Measurements from ENCODE around the gene GCNA. TPM values are rescaled to one million over a fixed set of nuclear protein-coding genes. Genes with fewer than 3 reads are reported as not detected.
"Not testable (repeated sequence)": the region's sequence is repeated elsewhere in the genome, so short reads cannot be mapped to it uniquely, and the experiment has no call there.

The GCNA gene
- polyA plus RNA-seq, 1 experiment, result 1.2 TPM

- TF ChIP-seq, protein P1, sequence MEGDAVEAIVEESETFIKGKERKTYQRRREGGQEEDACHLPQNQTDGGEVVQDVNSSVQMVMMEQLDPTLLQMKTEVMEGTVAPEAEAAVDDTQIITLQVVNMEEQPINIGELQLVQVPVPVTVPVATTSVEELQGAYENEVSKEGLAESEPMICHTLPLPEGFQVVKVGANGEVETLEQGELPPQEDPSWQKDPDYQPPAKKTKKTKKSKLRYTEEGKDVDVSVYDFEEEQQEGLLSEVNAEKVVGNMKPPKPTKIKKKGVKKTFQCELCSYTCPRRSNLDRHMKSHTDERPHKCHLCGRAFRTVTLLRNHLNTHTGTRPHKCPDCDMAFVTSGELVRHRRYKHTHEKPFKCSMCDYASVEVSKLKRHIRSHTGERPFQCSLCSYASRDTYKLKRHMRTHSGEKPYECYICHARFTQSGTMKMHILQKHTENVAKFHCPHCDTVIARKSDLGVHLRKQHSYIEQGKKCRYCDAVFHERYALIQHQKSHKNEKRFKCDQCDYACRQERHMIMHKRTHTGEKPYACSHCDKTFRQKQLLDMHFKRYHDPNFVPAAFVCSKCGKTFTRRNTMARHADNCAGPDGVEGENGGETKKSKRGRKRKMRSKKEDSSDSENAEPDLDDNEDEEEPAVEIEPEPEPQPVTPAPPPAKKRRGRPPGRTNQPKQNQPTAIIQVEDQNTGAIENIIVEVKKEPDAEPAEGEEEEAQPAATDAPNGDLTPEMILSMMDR (IDR thresholded peaks at IDR 0.05; ENCODE audit: low read depth, low read length), result no peak
- DNase-seq (ENCODE audit: low read depth, low spot score), result no peak
- Histone ChIP-seq H3K27me3 (ENCODE audit: control insufficient read depth, insufficient read depth, low read length) (no peaks in the 10 kb centered on the region), H3K27ac (ENCODE audit: low read depth, low read length) (no peak overlapping the region), H3K4me3 (ENCODE audit: low read depth, low read length) (no peak overlapping the region), H3K9me3 (ENCODE audit: control insufficient read depth, insufficient read depth, low read length) (no peaks in the 10 kb centered on the region)
- ChIA-PET CTCF (no interaction called here), POLR2A (no interaction called here)
Observed at GRCh38 chrX:71636438-71637252, 58.4 kb downstream of the GCNA start.

DNA sequence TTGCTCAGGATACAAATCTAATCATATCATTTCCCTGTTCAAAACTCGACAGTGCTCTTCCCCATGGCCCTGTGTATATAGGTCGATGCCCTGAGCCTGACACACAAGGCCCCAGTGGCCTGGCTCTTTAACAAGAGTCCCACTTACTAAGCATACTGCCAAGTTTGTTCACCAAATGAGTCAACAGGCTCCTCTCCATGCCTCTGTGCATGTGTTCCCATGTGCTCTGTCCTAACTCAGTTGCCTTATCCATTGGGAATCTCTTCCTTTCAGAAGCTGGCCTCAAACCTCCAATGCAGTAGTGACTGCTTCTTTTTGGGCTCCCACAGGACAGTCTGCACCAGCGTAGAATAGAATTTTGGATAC lies 59.0 kb downstream of the GCNA start:
- H3K27me3 ChIP-seq (ENCODE audit: control insufficient read depth, insufficient read depth, low read length), result no peaks in the 10 kb centered on the region
- no peak for DNase-seq (ENCODE audit: low read depth, low spot score)
- ChIA-PET CTCF (no interaction called here), POLR2A (no interaction called here)
- no peaks in the 10 kb centered on the region for H3K9me3 ChIP-seq (ENCODE audit: control insufficient read depth, insufficient read depth, low read length)
- no peak overlapping the region for H3K4me3 ChIP-seq (ENCODE audit: low read depth, low read length)
- TF ChIP-seq, protein P1 (IDR thresholded peaks at IDR 0.05; ENCODE audit: low read depth, low read length), result no peak
- H3K27ac ChIP-seq (ENCODE audit: low read depth, low read length), result no peak overlapping the region

DNA sequence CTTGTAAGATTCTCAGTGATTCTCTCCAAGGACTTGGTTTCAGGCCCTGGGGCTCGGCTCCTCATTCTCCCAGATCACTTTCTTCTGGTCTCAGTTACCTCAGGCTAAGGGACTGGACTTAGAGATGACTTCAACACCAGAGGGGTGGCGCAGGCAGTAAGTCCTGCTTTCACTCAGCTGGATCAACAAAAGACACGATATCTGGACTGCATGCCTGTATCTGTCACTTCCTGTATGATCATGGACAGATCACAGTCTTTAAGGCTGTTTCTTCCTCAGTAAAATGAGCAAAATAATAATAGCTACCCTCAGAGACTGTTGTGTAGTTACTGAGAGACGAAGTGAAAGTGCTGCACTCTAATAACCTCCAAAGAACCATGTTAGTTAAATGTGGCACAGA lies 59.6 kb downstream of the GCNA start:
- H3K9me3 ChIP-seq (ENCODE audit: control insufficient read depth, insufficient read depth, low read length), result no peaks in the 10 kb centered on the region
- TF ChIP-seq, protein P1 (IDR thresholded peaks at IDR 0.05; ENCODE audit: low read depth, low read length), result no peak
- CTCF ChIA-PET, result no interaction called here
- POLR2A ChIA-PET, result no interaction called here
- no peaks in the 10 kb centered on the region for H3K27me3 ChIP-seq (ENCODE audit: control insufficient read depth, insufficient read depth, low read length)
- no peak overlapping the region for H3K27ac ChIP-seq (ENCODE audit: low read depth, low read length)
- no peak overlapping the region for H3K4me3 ChIP-seq (ENCODE audit: low read depth, low read length)
- DNase-seq (ENCODE audit: low read depth, low spot score), result no peak

GRCh38 chrX:71638409-71638808 lies 60.2 kb downstream of the GCNA start:
- no peak for DNase-seq (ENCODE audit: low read depth, low spot score)
- CTCF ChIA-PET, result no interaction called here
- no peaks in the 10 kb centered on the region for H3K27me3 ChIP-seq (ENCODE audit: control insufficient read depth, insufficient read depth, low read length)
- POLR2A ChIA-PET, result no interaction called here
- no peaks in the 10 kb centered on the region for H3K9me3 ChIP-seq (ENCODE audit: control insufficient read depth, insufficient read depth, low read length)
- no peak overlapping the region for H3K4me3 ChIP-seq (ENCODE audit: low read depth, low read length)
- H3K27ac ChIP-seq (ENCODE audit: low read depth, low read length), result no peak overlapping the region
- TF ChIP-seq, protein P1 (IDR thresholded peaks at IDR 0.05; ENCODE audit: low read depth, low read length), result no peak

- no peak for DNase-seq (ENCODE audit: low read depth, low spot score)
- Histone ChIP-seq H3K27me3 (ENCODE audit: control insufficient read depth, insufficient read depth, low read length) (no peaks in the 10 kb centered on the region), H3K4me3 (ENCODE audit: low read depth, low read length) (no peak overlapping the region), H3K9me3 (ENCODE audit: control insufficient read depth, insufficient read depth, low read length) (no peaks in the 10 kb centered on the region; the same call in 1 of the 2 replicates), H3K27ac (ENCODE audit: low read depth, low read length) (no peak overlapping the region)
- ChIA-PET POLR2A (no interaction called here), CTCF (no interaction called here)
- TF ChIP-seq, protein P1 (IDR thresholded peaks at IDR 0.05; ENCODE audit: low read depth, low read length), result no peak
Observed at GRCh38 chrX:71640002-71640401, 61.8 kb downstream of the GCNA start.

- H3K27me3 ChIP-seq (ENCODE audit: control insufficient read depth, insufficient read depth, low read length); CTCF ChIA-PET; H3K27ac ChIP-seq (ENCODE audit: low read depth, low read length); POLR2A ChIA-PET; H3K9me3 ChIP-seq (ENCODE audit: control insufficient read depth, insufficient read depth, low read length); H3K4me3 ChIP-seq (ENCODE audit: low read depth, low read length); DNase-seq (ENCODE audit: low read depth, low spot score): not testable (repeated sequence)
Observed at GRCh38 chrX:71644406-71644805, 66.2 kb downstream of the GCNA start.
